ENCODE results near the gene LEKR1.

DNA sequence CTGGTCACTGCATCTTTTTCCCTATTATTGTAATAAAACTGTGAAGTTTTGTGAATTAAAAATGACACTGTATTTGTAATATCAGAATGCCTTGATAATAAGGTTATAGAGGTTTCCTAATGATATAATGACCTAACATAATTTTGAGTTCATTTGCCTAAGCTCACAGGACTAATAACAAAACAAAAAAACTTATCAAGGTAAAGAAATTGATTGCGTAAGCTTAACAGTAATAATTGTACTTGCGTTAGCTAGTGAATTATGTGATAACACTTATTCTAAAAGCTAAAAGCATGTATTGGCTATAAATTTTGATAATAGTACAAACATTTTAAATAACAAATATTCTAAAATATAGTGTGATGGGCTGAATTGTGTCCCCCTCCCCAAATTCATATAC is 112.6 kb downstream of the LEKR1 start:
- TF ChIP-seq HDGF (IDR thresholded peaks at IDR 0.05; ENCODE audit: borderline replicate concordance) (no peak), FOXA1 (IDR thresholded peaks at IDR 0.05) (no peak)

All from HEK293T (cell line).